ENCODE measurements around the gene BCL2L11.
"Not testable (repeated sequence)": the region's sequence is repeated elsewhere in the genome, so short reads cannot be mapped to it uniquely, and the experiment has no call there.

BCL2L11 gene, protein sequence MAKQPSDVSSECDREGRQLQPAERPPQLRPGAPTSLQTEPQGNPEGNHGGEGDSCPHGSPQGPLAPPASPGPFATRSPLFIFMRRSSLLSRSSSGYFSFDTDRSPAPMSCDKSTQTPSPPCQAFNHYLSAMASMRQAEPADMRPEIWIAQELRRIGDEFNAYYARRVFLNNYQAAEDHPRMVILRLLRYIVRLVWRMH

DNA sequence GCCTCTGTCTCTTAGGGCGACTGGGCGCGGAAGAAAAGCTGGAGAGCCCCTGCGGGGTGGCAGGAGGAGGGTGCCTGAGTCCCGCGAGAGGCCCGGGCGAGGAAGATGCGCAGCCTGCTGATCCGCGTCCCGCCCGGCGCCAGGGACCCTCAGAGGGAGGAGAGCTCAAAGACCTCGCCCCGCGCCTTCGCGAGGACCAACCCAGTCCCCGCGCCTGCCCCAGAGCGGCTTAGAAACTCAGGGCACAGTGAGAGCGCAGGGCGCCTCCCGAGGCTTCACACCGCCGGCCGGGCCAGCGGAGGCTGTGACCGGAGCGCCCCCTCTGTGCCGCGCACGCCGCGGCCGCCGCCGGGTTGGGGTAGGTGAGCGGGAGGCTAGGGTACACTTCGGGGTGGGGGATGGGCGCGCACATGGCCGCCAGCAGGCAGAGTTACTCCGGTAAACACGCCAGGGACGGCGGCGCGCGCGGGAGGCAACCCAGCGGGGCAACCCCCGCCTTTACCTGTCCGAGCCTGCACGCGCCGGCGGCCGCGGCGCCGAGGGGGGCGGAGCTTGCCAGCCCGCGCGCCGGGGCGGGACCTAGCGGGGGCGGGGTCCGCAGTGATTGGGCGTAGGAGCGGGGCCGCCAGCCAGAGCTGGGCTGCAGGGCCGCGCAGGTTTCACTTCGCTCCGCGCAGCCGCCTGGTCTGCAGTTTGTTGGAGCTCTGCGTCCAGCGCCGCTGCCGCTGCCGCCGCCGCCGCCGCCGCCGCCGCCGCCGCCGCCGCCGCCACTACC lies at the start of gene BCL2L11:
BCL2L11 (plus strand) TSS at position 662 of the 775 bp plus-strand sequence. CDS start 2,832 bp downstream, outside the sequence.
- peak; percentile 90 for DNase-seq (ENCODE audit: low read depth, low spot score)
- in situ Hi-C loops (cut with HindIII; ENCODE audit: low sequenced_read_pairs) = no loop called here
- TF ChIP-seq, protein P1, sequence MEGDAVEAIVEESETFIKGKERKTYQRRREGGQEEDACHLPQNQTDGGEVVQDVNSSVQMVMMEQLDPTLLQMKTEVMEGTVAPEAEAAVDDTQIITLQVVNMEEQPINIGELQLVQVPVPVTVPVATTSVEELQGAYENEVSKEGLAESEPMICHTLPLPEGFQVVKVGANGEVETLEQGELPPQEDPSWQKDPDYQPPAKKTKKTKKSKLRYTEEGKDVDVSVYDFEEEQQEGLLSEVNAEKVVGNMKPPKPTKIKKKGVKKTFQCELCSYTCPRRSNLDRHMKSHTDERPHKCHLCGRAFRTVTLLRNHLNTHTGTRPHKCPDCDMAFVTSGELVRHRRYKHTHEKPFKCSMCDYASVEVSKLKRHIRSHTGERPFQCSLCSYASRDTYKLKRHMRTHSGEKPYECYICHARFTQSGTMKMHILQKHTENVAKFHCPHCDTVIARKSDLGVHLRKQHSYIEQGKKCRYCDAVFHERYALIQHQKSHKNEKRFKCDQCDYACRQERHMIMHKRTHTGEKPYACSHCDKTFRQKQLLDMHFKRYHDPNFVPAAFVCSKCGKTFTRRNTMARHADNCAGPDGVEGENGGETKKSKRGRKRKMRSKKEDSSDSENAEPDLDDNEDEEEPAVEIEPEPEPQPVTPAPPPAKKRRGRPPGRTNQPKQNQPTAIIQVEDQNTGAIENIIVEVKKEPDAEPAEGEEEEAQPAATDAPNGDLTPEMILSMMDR (IDR thresholded peaks at IDR 0.05; ENCODE audit: low read depth, low read length) = no peak
- peak within 1 kb of the TSS; percentile 67 for H3K4me3 ChIP-seq (ENCODE audit: low read depth, low read length)

DNA sequence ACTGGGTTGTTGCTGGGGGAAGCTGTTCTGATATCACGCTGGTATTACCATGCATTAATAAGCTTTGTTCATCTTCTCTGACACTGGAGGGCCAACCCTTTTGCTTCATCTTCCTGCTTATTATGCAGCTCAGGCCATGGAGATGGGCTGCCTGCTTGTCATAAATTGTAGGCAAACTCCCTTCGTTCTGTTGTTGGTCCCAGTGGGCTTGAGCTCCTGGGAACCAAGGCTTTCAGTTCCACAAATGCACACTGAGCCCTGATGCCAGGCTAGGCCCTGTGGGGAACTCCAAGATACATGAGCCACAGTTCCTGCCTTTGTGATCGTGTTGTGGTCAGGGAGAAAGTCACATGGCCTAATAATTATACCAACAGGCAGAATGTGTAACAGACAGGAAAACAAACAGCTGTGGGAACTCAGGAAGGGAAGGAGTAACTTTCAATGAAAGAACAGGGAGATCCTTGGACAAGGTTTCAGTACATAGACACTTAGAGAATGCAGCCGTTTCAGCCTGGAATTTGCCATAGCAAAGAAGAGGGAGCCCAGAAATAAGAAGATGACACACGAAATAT lies 49.0 kb upstream of the BCL2L11 start:
- TF ChIP-seq, protein P1 (IDR thresholded peaks at IDR 0.05; ENCODE audit: low read depth, low read length) = no peak
- DNase-seq (ENCODE audit: low read depth, low spot score) = peak; percentile 80
- no peak overlapping the region for H3K4me3 ChIP-seq (ENCODE audit: low read depth, low read length)
- in situ Hi-C loops (cut with HindIII; ENCODE audit: low sequenced_read_pairs) = loop anchor here (25.0 kb wide), 1 partner anchor 209 kb away; no protein-coding TSS in a partner anchor

- TF ChIP-seq, protein P1 (IDR thresholded peaks at IDR 0.05; ENCODE audit: low read depth, low read length) = no peak
- peak; percentile 89 for DNase-seq (ENCODE audit: low read depth, low spot score)
- H3K4me3 ChIP-seq (ENCODE audit: low read depth, low read length) = no peak overlapping the region
- in situ Hi-C loops (cut with HindIII; ENCODE audit: low sequenced_read_pairs) = loop anchor here (25.0 kb wide), 1 partner anchor 210 kb away; no protein-coding TSS in a partner anchor
Measured at GRCh38 chr2:111072220-111072871, 48.4 kb upstream of the BCL2L11 start.

- H3K4me3 ChIP-seq (ENCODE audit: low read depth, low read length); DNase-seq (ENCODE audit: low read depth, low spot score); in situ Hi-C loops (cut with HindIII; ENCODE audit: low sequenced_read_pairs): not testable (repeated sequence)
Measured at GRCh38 chr2:111082659-111083058, 38.1 kb upstream of the BCL2L11 start.

DNA sequence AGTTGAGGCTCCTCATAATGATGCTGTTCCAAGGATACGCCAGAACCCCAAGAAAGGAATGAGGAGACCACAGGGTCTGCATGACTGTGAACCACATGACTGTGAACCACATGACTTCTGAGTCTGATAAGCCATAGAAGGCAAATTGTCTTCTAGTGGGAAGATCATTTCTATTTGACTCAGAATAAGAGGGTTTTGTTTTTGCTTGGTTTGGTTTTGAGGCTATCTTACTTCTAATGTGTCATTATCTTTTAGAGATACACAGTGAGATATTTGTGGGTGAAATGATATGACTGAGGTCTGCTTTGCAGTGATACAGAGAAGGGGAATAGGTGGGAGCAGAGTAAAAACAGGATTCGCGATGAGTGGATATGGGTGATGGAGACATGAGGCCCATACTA lies 28.9 kb upstream of the BCL2L11 start:
- DNase-seq (ENCODE audit: low read depth, low spot score) = no peak
- TF ChIP-seq, protein P1 (IDR thresholded peaks at IDR 0.05; ENCODE audit: low read depth, low read length) = no peak
- H3K4me3 ChIP-seq (ENCODE audit: low read depth, low read length) = no peak overlapping the region
- in situ Hi-C loops (cut with HindIII; ENCODE audit: low sequenced_read_pairs) = no loop called here

DNA sequence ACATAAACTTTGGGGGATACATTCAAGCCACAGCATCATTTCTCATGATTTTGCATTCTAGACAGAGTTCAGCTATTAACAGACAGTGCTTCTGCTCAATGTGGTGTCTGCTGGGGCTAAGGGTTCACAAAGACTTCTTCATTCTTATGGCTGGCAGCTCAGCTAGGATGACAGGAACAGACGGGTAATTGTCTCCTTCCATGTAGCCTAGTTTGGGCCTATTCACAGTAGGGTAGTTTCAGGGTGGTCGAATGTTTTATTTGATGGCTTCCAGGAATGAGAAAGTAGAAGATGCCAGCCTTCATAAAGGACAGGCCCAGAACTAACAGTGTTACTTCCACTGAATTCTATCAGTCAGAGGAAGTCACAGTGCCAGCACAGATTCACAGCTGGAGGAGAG lies 26.0 kb upstream of the BCL2L11 start:
- no peak overlapping the region for H3K4me3 ChIP-seq (ENCODE audit: low read depth, low read length)
- in situ Hi-C loops (cut with HindIII; ENCODE audit: low sequenced_read_pairs) = no loop called here
- DNase-seq (ENCODE audit: low read depth, low spot score) = no peak
- TF ChIP-seq, protein P1 (IDR thresholded peaks at IDR 0.05; ENCODE audit: low read depth, low read length) = no peak
